Middle frontal gyrus (tissue), 1 donor: ENCODE results near the gene NR6A1.

Experiments
- DNase-seq: peaks from one replicate; pipeline ENCODE4 v3.0.0-alpha.2; 2015; ENCODE audit warnings: low spot score; ENCODE audit errors: extremely low spot score

NR6A1 gene

GRCh38 chr9:124694414-124695279 is 76.5 kb downstream of the NR6A1 start:
- DNase-seq = no peak

GRCh38 chr9:124693403-124693802 is 77.7 kb downstream of the NR6A1 start:
- DNase-seq = no peak

DNA sequence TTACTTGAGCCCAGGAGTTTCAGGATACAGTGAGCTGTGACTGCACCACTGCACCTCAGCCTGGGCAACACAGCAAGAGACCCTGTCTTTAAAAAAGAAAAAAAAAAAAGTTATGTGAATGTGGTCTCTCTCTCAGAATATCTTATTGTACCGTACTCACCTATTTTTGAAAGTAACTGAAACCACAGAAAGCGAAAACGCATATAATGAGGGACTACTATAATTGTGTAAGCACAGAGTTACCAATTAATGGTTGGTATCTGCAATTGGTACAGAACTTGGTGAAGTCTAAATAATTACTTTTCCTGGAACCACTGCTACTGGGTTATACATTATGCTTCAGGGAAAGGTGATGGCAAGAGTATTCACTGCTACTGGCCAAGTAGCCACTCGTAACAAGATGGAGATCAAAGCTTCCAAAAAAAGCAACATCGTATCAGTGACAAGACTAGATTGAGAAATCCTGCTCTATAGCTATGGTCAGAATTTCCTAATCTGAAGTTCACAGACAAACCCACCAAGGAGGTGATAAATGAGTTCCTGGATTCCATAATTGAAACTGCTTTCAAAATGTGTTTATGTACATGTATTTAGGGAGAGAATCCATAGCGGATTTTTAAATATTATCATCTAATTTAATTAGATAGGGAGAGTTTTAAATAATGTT is 82.7 kb downstream of the NR6A1 start:
- no peak for DNase-seq

DNA sequence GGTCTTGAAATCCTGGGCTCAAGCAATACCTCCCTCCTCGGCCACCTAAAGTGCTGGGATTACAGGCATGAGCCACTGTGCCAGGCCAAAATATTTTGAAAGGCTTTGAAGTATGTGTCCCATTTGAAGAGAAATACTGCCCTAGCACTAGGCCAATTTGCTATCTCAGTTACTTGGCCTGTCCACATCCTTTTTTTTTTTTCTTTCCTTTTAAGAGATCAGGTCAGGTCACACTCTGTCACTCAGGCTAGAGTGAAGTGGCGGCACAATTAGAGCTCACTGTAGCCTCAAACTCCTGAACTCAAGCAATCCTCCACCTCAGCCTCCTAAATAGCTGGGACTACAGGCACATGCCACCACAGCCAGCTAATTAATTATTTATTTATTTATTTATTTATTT is 84.2 kb downstream of the NR6A1 start:
- DNase-seq = no peak

DNA sequence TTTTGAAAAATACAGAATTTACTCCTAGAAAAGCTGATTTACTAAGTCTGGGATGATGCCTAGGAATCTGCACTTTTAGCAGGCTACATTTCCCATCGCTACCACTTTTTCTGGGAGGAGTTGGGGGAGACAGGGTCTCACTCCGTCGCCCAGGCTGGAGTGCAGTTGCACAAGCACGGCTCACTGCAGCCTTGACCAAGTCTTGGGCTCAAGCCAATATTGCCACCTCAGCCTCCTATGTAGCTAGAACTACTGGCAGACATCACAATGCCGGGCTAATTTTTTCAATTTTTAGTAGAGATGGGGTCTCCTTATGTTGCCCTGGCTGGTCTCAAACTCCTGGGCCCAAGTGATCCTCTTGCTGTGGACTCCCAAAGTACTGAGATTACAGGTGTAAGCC is 85.9 kb downstream of the NR6A1 start:
- DNase-seq = no peak

DNA sequence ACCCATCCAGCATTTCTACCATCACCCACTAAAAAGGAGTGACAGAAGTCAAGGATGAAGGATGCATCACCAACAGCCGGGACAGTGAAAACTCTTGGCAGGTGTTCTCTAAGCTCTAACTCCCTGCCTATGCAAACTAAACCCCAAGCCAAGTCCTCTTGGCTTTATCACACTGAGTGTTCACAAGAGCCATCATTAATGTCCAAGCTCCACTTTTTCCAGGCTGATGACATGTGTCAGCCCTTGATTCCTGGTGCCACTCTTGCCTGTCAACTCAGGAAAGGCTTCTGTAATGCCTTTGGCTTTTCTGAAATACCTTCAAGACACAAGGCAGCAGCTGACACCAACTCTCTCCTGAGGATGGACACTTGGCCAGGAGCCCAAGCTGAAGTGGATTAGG is 86.9 kb downstream of the NR6A1 start:
- no peak for DNase-seq

GRCh38 chr9:124683043-124683442 is 88.1 kb downstream of the NR6A1 start:
- DNase-seq = no peak

- DNase-seq = no peak
Observed at GRCh38 chr9:124680714-124681390, 90.3 kb downstream of the NR6A1 start.

DNA sequence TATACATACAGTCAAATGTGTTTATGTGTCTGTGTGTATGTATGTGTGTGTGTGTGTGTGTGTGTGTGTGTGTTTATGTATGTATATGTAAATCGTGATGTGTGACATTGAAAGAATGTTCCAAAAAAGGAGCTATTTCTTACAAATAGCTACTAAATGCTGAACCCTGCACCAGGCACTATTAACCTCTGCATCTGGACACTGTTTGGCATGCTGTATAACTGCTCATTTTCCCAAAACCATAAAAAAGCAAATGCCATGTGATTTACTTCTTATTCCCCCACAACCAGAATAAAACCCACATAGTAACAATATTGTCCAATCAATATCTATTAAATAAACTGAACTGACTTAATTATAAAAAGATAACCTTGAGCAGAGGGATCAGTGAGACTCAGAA is 91.1 kb downstream of the NR6A1 start:
- DNase-seq = no peak

DNA sequence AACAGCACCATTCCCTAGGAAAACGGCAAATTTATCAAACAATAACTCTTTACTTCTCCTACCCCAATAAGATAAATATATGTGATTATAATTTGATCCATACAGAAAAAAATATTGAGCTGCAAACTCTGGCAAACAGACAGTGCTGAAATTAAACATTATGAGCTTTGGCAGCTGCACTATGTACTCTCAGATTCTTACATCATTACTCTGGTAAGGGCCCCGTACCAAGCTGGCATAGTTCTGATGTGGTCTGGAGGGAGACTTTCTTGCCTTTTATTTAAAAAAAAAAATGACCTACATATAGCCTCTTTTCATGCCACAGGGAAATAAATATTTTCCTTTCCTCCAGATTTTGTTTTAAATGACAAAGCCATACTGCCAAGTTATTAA is 95.0 kb downstream of the NR6A1 start:
- no peak for DNase-seq

DNA sequence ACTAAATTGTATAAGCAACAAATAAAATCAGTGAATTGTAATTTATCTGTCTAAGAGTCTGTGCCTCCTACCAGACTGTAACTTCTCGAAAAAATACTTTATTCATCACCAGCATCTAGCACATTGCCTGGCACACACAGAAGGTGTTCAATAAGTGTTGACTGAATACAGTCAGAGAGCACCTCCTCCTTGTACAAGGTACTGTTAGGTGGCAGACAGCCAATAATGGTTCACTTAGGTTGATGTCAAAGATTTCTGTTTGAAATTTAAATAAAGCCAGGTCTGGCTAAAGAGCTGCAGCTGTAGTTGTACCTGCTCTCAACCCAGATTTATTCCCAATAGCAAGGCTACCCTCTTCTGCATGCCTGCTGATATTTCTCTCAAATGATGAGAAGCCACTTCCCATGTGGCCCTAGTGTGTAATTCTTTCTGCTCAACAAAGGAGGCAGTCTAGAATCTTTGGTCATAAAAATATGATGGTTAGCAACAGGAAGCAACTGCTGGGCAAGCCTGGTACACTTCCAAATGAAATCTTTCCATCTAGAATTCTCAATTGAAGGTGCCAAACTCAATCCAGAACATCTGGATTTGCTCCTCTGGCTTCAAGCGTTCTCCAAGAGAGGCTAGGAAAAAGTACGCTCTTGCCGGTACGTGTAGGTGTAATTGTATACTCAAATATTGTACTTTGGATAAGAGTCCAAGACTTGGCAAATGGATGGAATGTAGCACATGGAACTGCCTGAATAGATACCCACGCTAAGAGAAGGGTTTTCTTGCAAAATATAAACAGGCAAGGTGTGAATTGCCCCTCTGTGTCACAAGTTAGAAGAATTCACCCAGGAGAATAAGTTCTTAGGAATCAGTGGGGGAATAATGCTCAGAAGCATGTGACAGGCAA is 95.6 kb downstream of the NR6A1 start:
- DNase-seq = no peak

- DNase-seq = no peak
Observed at GRCh38 chr9:124674651-124675050, 96.5 kb downstream of the NR6A1 start.

DNA sequence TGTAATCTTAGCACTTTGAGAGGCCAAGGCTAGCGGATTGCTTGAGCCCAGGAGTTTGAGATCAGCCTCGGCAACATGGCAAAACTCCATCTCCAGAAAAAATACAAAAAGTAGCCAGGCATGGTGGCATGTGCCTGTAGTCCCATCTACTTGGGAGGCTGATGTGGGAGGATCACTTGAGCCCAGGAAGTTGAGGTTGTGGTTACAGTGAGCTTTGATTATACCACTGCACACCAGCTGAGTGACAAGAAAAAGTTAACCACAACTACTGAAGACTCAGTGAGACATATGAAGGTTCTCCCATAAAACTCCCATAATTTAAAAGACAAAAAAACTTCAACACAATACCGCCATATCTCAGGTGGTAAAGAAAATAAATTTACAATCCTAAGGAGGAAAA is 98.0 kb downstream of the NR6A1 start:
- no peak for DNase-seq

GRCh38 chr9:124671861-124672260 is 99.2 kb downstream of the NR6A1 start:
- no peak for DNase-seq

GRCh38 chr9:124666642-124667041 is 104.5 kb downstream of the NR6A1 start:
- DNase-seq = no peak

- no peak for DNase-seq
Observed at GRCh38 chr9:124665391-124666058, 105.6 kb downstream of the NR6A1 start.

GRCh38 chr9:124664143-124664542 is 107.0 kb downstream of the NR6A1 start:
- no peak for DNase-seq

DNA sequence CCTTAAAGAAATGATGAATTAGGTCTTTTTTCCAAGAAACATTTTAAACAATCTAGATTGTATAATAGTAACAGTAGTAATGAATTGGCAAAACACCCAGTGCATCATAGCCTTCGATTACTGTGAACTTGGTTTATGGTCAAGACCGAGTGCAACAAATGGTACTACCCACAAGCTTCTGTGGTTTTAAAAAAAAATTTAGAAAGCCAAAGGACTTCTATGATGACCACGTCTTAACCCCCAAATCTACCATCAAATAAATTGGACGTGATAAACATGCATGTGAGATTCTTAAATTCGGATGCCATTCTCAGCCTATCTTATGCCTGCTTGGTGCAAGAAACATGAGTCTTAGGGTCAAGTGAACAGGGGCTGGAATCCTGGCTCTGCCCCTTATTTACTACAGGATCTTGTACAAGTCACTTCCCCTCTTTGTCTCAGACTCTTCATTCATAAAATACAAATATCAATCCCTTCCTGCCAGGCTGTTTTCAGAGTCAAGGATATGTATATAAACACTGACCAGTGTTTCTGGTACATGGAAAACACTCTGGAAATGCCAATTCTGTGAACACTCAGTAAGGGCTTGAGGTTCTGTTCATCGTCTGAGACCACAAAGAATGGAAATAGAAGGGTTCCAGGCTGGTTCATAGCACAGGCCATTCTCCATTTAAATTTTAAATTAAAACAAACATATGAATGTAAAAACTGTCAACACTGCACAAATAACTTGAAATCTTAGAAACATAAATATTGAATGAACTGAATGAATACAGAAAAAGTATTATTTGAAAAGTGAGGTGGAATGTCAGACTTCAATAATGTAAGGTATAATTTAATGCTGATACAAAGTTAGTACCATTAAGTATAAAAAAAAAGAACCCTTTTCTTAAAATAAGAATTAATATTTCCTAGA is 107.8 kb downstream of the NR6A1 start:
- no peak for DNase-seq

GRCh38 chr9:124662561-124662960 is 108.5 kb downstream of the NR6A1 start:
- no peak for DNase-seq

GRCh38 chr9:124661271-124661670 is 109.8 kb downstream of the NR6A1 start:
- DNase-seq = no peak
